Brain microvascular endothelial cell (primary cell): ENCODE results near the gene VPS26C.

ENCODE experiments used
- DNase-seq: peaks from one replicate; pipeline ENCODE4 v3.0.0-alpha.2; 2020
- H3K27ac ChIP-seq: fragments of 250-450 bp; sonication (Bioruptor Pico); 2 replicates; pipeline ENCODE4 v1.5.1; 2020; ENCODE audit warnings: mild to moderate bottlenecking, moderate library complexity
- H3K27me3 ChIP-seq: fragments of 250-450 bp; sonication (Bioruptor Pico); replicated peaks from 2 replicates; pipeline ENCODE4 v1.5.1; 2020; ENCODE audit warnings: mild to moderate bottlenecking
- H3K36me3 ChIP-seq: fragments of 250-450 bp; sonication (Bioruptor Pico); replicated peaks from 2 replicates; pipeline ENCODE4 v1.5.1; 2020; ENCODE audit warnings: mild to moderate bottlenecking
- H3K4me3 ChIP-seq: 2 replicates; pipeline ENCODE4 v1.5.1; 2011; ENCODE audit warnings: low read depth, mild to moderate bottlenecking, control low read depth, low read length, moderate library complexity
- in situ Hi-C: cut with HindIII; loops from 2 replicates; pipeline ENCODE4 v1.10.0; 2017; ENCODE audit warnings: low sequenced_read_pairs, low pct_ligation_motif_present
- TF ChIP-seq, protein P1 (sequence below): IDR thresholded peaks from 2 replicates; pipeline ENCODE4 v1.5.1; 2011; ENCODE audit warnings: low read depth, mild to moderate bottlenecking, moderate library complexity, low read length, control low read depth, inconsistent platforms; ENCODE audit errors: missing control alignments

The VPS26C gene

DNA sequence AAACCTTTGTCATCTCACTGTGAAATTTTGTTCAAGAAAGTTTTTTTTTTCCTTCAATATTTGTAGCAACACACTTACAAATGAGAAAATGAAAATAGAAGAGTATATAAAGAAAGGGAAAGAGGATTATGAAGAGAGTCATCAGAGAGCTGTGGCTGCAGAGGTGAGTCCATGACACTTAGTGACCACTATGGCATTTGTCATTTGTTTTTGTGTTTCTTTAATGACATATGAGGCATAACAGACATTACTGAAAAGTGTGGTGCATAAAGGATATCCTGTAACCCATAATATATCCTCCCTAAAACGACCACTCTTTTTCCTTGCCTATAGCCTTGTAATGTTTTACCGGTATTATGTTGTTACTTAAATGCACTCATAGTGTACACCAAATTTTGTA, 80.2 kb downstream of the VPS26C start:
- DNase-seq = no peak
- Histone ChIP-seq H3K27ac (no peak overlapping the region), H3K27me3 (no peaks in the 10 kb centered on the region), H3K36me3 (peaks cover 63% of the 10 kb centered on the region), H3K4me3 (no peak overlapping the region)
- in situ Hi-C loops = no loop called here
- TF ChIP-seq, protein P1, sequence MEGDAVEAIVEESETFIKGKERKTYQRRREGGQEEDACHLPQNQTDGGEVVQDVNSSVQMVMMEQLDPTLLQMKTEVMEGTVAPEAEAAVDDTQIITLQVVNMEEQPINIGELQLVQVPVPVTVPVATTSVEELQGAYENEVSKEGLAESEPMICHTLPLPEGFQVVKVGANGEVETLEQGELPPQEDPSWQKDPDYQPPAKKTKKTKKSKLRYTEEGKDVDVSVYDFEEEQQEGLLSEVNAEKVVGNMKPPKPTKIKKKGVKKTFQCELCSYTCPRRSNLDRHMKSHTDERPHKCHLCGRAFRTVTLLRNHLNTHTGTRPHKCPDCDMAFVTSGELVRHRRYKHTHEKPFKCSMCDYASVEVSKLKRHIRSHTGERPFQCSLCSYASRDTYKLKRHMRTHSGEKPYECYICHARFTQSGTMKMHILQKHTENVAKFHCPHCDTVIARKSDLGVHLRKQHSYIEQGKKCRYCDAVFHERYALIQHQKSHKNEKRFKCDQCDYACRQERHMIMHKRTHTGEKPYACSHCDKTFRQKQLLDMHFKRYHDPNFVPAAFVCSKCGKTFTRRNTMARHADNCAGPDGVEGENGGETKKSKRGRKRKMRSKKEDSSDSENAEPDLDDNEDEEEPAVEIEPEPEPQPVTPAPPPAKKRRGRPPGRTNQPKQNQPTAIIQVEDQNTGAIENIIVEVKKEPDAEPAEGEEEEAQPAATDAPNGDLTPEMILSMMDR = no peak

DNA sequence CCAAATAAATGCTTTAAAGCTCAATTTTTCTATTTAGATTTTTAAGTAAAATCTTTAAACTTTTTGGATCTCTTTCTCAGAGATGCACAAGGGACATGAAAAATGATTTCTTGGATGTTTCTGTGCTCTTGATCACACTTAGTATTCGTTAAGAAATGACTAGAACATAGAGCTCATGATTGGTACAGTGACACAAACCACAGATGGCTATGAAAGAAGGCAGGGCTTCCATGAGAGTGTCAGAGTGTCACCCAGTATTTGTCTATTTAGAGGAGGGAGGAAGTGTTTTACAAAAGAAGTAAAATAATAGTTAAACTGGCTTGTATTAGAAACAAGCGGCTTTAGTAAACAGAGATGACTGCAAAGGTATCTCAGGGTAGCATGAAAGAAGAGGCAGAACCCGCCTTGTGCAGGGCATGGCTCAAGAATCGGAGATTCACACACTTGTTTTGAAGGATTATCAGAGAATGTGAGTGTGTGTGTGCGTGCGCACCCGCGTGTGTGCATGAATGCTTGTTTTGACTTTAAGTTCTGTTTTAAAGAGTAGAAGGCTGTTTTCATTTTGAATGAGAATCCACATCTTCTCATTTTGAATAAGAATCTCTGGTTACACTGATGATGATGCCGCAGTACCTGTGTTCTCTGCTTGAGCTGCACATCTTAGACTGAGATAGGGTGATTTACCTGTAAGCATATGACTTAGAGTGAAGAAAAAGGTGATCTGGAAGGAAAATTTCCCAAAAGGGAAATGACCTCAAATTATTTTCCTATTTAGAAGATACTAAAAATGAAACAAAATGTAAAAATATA, 82.1 kb downstream of the VPS26C start:
- H3K27me3 ChIP-seq = no peaks in the 10 kb centered on the region
- H3K4me3 ChIP-seq = no peak overlapping the region
- no peak overlapping the region for H3K27ac ChIP-seq
- in situ Hi-C loops = no loop called here
- DNase-seq = no peak
- H3K36me3 ChIP-seq = peaks cover 57% of the 10 kb centered on the region
- TF ChIP-seq, protein P1 = no peak

DNA sequence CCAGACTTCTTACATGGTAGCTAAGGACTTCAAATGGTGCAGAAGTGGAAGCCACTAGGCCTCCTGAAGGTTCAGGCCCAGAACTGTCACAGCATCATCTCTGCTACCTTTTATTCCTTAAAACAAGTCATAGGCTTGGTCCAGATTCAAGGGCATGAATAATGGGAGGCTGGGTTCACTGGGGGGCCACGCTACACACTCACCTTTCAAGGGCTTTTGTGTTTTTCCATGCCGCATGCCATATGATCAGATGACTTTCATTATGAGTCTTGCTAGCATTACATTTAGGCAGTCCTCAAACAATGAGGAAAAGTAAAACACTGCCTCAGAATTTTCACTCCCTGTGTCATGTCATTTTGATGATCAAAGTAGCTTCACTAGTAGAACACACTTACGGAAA, 83.4 kb downstream of the VPS26C start:
- H3K4me3 ChIP-seq = no peak overlapping the region
- H3K36me3 ChIP-seq = peaks cover 59% of the 10 kb centered on the region
- no peak for DNase-seq
- in situ Hi-C loops = no loop called here
- TF ChIP-seq, protein P1 = no peak
- no peaks in the 10 kb centered on the region for H3K27me3 ChIP-seq
- H3K27ac ChIP-seq = no peak overlapping the region

DNA sequence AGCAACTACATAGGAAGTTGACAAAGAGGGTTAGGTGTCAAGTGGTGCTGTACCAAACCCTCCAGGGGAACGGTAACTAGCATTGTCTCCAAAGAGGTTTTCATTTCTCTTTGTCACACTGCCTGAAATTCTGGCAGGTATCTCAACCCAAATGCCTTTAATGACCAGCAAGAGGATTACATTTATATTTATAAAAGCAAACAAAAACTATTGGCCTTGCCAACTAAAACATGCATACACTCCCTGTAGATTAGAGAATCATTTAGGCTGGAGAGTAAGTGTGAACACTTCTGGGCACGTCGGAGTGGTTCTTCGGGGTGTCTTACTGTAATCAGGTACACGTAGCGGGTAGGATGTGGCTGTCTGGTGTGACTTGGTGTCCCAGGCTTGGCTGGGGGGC, 84.9 kb downstream of the VPS26C start:
- no peaks in the 10 kb centered on the region for H3K27me3 ChIP-seq
- in situ Hi-C loops = no loop called here
- DNase-seq = no peak
- no peak overlapping the region for H3K4me3 ChIP-seq
- peaks cover 63% of the 10 kb centered on the region for H3K36me3 ChIP-seq
- no peak overlapping the region for H3K27ac ChIP-seq
- TF ChIP-seq, protein P1 = no peak

DNA sequence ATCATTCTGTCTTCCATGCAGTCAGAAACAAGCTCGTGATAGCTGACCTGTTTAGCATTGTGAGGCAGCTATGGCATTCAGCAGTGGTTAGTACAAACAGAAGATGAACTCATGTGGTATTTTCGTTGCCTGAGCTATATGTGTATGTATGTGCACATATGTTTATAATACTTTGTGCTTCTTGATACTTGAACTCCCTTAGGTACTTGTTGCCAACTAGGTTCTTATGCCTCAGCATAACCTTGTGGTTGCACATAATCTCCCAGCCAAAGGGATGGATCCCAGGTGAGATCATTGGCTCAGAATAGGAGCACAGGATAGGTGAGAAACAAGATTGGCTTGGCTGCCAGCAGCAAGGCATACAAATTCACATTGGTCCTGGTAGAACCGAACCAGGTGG, 86.1 kb downstream of the VPS26C start:
- Histone ChIP-seq H3K27me3 (no peaks in the 10 kb centered on the region), H3K36me3 (peaks cover 64% of the 10 kb centered on the region), H3K27ac (no peak overlapping the region), H3K4me3 (no peak overlapping the region)
- in situ Hi-C loops = no loop called here
- no peak for DNase-seq
- TF ChIP-seq, protein P1 = no peak

DNA sequence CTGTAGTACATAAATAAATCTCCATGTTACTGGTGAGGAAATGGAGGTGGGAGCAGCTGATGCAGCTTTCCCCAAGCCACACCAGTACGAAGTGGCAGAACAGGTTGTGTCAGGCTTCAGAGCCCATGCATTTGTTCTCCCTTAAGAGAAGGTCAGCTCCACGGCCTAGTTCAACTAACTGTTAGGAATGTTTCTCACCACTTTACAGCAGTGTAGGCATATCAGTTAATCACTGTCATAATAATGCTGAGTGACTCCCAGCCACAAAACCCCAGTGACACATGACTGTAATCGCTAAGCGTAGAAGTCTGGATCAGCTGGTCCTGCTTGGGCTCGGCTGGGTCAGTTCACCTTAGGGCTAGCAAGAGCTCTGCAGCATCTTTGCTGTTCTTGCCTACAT, 90.4 kb downstream of the VPS26C start:
- DNase-seq = peak; percentile 36
- peaks cover 69% of the 10 kb centered on the region for H3K36me3 ChIP-seq
- H3K27me3 ChIP-seq = no peaks in the 10 kb centered on the region
- no peak overlapping the region for H3K4me3 ChIP-seq
- H3K27ac ChIP-seq = no peak overlapping the region
- TF ChIP-seq, protein P1 = no peak
- in situ Hi-C loops = no loop called here
